GM12873 (cell line): Measurements from ENCODE around the gene DNAH14.

Experiments used
- CTCF ChIP-seq: IDR thresholded peaks from 2 replicates; pipeline ENCODE4 v1.5.1; 2012; ENCODE audit warnings: low read depth, mild to moderate bottlenecking, moderate library complexity, low read length, control low read depth; ENCODE audit not compliant: insufficient read depth; ENCODE audit errors: missing control alignments

The DNAH14 gene

GRCh38 chr1:224929335-224930237, at the start of gene DNAH14:
TSS of gene DNAH14 (plus strand) at chr1:224929675. CDS start at chr1:224952703, 23,028 bp downstream.
- no peak for TF ChIP-seq CTCF

- no peak for TF ChIP-seq CTCF
Measured at GRCh38 chr1:224880593-224881307, 48.7 kb upstream of the DNAH14 start.

GRCh38 chr1:224881762-224882211, 47.7 kb upstream of the DNAH14 start:
- TF ChIP-seq CTCF, result no peak

- no peak for TF ChIP-seq CTCF
Measured at GRCh38 chr1:224882264-224882663, 47.2 kb upstream of the DNAH14 start.

GRCh38 chr1:224883091-224883490, 46.4 kb upstream of the DNAH14 start:
- no peak for TF ChIP-seq CTCF

- no peak for TF ChIP-seq CTCF
Measured at GRCh38 chr1:224884361-224884801, 45.1 kb upstream of the DNAH14 start.

GRCh38 chr1:224894915-224895314, 34.6 kb upstream of the DNAH14 start:
- TF ChIP-seq CTCF, result peak; percentile 27
